A549 (cell line): ENCODE data around the gene KANSL1. TPM values are rescaled to one million over a fixed set of nuclear protein-coding genes. Genes with fewer than 3 reads are reported as not detected.

Experiments
- ATAC-seq, 2 experiments: fragments of 200-7000 bp in 1 of 2; fragments of >200 bp in 1 of 2; cut with Nextera tagmentation in 1 of 2; cut with Tn5 transposase in 1 of 2; 3 replicates each; pipeline versions ENCODE4 v1.8.0 to v1.9.1; 2018 to 2020; ENCODE audit warnings: mild to moderate bottlenecking in 1 of 2, moderate library complexity in 1 of 2
- CTCF ChIA-PET: fragments of 300-600 bp; sonication (Branson Sonifier 250); formaldehyde crosslinking; extraction: SDS; loops from one replicate; lab custom pipeline; 2021; ENCODE audit warnings: antibody characterized with exemption, inconsistent platforms; lab: Yijun Ruan, JAX
- POLR2A ChIA-PET: fragments of 350-600 bp; formaldehyde crosslinking; extraction: SDS; loops from one replicate; lab custom pipeline; 2021; ENCODE audit warnings: antibody characterized with exemption, inconsistent platforms; lab: Yijun Ruan, JAX
- DNase-seq, 2 experiments: peaks; one replicate each; pipeline versions ENCODE4 v3.0.0 to v3.0.0-alpha.2; 2011 to 2016; ENCODE audit warnings: low read depth in 1 of 2, low spot score in 1 of 2
- FAIRE-seq: peaks from 2 replicates; lab custom pipeline; 2011; peaks lifted over from hg19 to GRCh38; lab: Jason Lieb, UNC
- H3K27ac ChIP-seq, 2 experiments: fragments of >200 bp; sonication (Bioruptor Twin); formaldehyde crosslinking; 3 replicates each; pipeline ENCODE4 v1.5.1; 2016 to 2017
- H3K4me1 ChIP-seq: fragments of >200 bp; sonication (Bioruptor Twin); formaldehyde crosslinking; 3 replicates; pipeline ENCODE4 v1.6.1; 2016
- H3K4me2 ChIP-seq: fragments of >200 bp; sonication (Bioruptor Twin); formaldehyde crosslinking; 3 replicates; pipeline ENCODE4 v1.6.1; 2016
- H3K4me3 ChIP-seq: fragments of >200 bp; sonication (Bioruptor Twin); formaldehyde crosslinking; 3 replicates; pipeline ENCODE4 v1.5.1; 2016
- H3K9me3 ChIP-seq: fragments of >200 bp; sonication (Bioruptor Twin); formaldehyde crosslinking; 3 replicates; pipeline ENCODE4 v1.6.1; 2016
- CBX2 ChIP-seq: fragments of 200-600 bp; sonication (generic); IDR thresholded peaks from 2 replicates; pipeline ENCODE4 v1.6.1; 2016; ENCODE audit warnings: low read depth, mild to moderate bottlenecking, borderline replicate concordance
- CEBPB ChIP-seq, 2 experiments: fragments of >200 bp in 1 of 2; sonication (Bioruptor Twin) in 1 of 2; formaldehyde crosslinking in 1 of 2; IDR thresholded peaks; 2 replicates each; pipeline ENCODE4 v1.6.1; 2012 to 2016
- CHD4 ChIP-seq: fragments of 200-600 bp; sonication (generic); IDR thresholded peaks from 2 replicates; pipeline ENCODE4 v1.6.1; 2016; ENCODE audit warnings: antibody characterized with exemption, mild to moderate bottlenecking, borderline replicate concordance
- EHMT2 ChIP-seq: fragments of 200-600 bp; sonication (generic); IDR thresholded peaks from 2 replicates; pipeline ENCODE4 v1.6.1; 2016; ENCODE audit warnings: antibody characterized with exemption, low read depth, mild to moderate bottlenecking, moderate library complexity
- FOSL2 ChIP-seq, 2 experiments: fragments of 450-650 bp in 1 of 2; fragments of >200 bp in 1 of 2; sonication (Bioruptor Twin) in 1 of 2; formaldehyde crosslinking; IDR thresholded peaks; 2 replicates each; pipeline versions ENCODE4 v1.5.0 to v1.6.1; 2016 to 2020; ENCODE audit warnings: mild to moderate bottlenecking in 1 of 2, moderate library complexity in 1 of 2
- HOXA7 ChIP-seq: fragments of 250-450 bp; sonication (Bioruptor Pico); IDR thresholded peaks from 2 replicates; pipeline ENCODE4 v1.5.0; 2020; ENCODE audit warnings: mild to moderate bottlenecking, moderate library complexity
- JUN ChIP-seq, 2 experiments: fragments of >200 bp; sonication (Bioruptor Twin); formaldehyde crosslinking; IDR thresholded peaks; 2 replicates in 1 of 2; 3 replicates in 1 of 2; pipeline ENCODE4 v1.6.1; 2016 to 2017
- JUNB ChIP-seq: fragments of >200 bp; sonication (Bioruptor Twin); formaldehyde crosslinking; IDR thresholded peaks from 2 replicates; pipeline ENCODE4 v1.6.1; 2016
- POLR2A ChIP-seq: IDR thresholded peaks from 2 replicates; pipeline ENCODE4 v1.6.1; 2012; ENCODE audit warnings: mild to moderate bottlenecking, low read length
- SMC3 ChIP-seq: fragments of >200 bp; sonication (Bioruptor Twin); formaldehyde crosslinking; IDR thresholded peaks from 3 replicates; pipeline ENCODE4 v1.6.1; 2018; ENCODE audit warnings: inconsistent platforms
- TP53 ChIP-seq: fragments of 250-450 bp; sonication (Bioruptor Pico); IDR thresholded peaks from 2 replicates; pipeline ENCODE4 v1.5.0; 2021; ENCODE audit warnings: mild to moderate bottlenecking, moderate library complexity
- WGBS: methylation state at CpG from one replicate; pipeline ENCODE4 v1.1.6; 2017; ENCODE audit errors: missing lambda C conversion rate; 5-methylcytosine and 5-hydroxymethylcytosine counted together
- polyA plus RNA-seq, 4 experiments: library from polyadenylated mRNA; depleted of rRNA in 3 of 4; stranded (reverse); fragments of >200 nt; fragmentation: RNase III in 1 of 4; extraction: RNeasy Plus Mini Kit Qiagen cat#74134 plus additional on column Dnase treatment in 1 of 4; gene quantifications; 2 replicates in 3 of 4; 3 replicates in 1 of 4; pipeline ENCODE4 v1.2.3, GENCODE V29; 2011 to 2017
- TF ChIP-seq, protein P1 (sequence below): fragments of 250-450 bp; sonication (Bioruptor Pico); IDR thresholded peaks from 2 replicates; pipeline ENCODE4 v1.5.0; 2021; ENCODE audit warnings: mild to moderate bottlenecking, moderate library complexity, borderline replicate concordance
- TF ChIP-seq, protein P2 (sequence below): fragments of 200-600 bp; sonication (generic); IDR thresholded peaks from 2 replicates; pipeline ENCODE4 v1.6.1; 2016; ENCODE audit warnings: antibody characterized with exemption, mild to moderate bottlenecking, moderate library complexity

Gene KANSL1
- polyA plus RNA-seq, 2 of the 4 experiments (the other 2 are of a cell fraction), result 22.6 to 27.9 TPM

DNA sequence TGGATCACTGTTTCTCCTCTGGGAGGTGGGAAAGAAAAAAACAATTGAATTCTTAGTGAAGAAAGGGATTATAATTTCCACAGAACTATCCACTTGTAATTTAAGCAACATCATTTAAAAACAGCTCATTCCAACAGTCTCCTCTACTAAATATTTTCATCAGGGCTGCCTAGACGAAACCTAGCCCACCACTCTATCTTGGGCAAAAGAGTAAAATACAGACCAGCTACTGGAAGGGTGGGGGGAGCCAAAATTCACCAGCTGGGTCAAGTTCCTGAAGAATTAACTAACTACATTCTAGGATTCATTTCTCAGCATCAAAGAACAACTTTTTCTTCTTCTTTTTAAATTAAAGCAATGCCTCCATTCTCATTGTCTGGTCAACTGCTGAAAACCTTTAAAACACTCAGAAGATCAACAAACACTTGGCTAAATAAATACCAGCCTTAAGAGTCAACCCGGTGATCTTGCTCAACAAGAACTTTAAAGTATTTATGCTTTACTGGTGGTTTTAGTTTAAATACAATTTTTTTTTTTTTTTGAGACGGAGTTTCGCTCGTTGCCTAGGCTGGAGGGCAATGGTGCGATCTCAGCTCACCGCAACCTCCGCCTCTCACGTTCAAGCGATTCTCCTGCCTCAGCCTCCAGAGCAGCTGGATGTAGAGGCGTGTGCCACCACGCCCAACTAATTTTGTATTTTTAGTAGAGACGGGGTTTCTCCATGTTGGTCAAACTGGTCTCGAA is 25.2 kb downstream of the KANSL1 start:
- peak in 1 of 2 experiments; percentile 64; a peak in 3 of 6 replicates for ATAC-seq
- Histone ChIP-seq H3K4me3 (peak overlapping the region; percentile 6; the same call in 1 of the 3 replicates), H3K27ac (peak overlapping the region; percentile 47 to 51), H3K9me3 (no peaks in the 10 kb centered on the region), H3K4me2 (peak overlapping the region; percentile 66), H3K4me1 (peaks cover 54% of the 10 kb centered on the region)
- 67% methylated on average over 14 of the region's 14 CpGs for WGBS
- no peak for FAIRE-seq
- TF ChIP-seq, protein P1, sequence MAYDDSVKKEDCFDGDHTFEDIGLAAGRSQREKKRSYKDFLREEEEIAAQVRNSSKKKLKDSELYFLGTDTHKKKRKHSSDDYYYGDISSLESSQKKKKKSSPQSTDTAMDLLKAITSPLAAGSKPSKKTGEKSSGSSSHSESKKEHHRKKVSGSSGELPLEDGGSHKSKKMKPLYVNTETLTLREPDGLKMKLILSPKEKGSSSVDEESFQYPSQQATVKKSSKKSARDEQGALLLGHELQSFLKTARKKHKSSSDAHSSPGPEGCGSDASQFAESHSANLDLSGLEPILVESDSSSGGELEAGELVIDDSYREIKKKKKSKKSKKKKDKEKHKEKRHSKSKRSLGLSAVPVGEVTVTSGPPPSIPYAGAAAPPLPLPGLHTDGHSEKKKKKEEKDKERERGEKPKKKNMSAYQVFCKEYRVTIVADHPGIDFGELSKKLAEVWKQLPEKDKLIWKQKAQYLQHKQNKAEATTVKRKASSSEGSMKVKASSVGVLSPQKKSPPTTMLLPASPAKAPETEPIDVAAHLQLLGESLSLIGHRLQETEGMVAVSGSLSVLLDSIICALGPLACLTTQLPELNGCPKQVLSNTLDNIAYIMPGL, result no peak
- 0 out of 3 replicates have a peak, but pooled peaks have one; percentile 8 for TF ChIP-seq SMC3
- 0 out of 2 replicates have a peak, but pooled peaks have one; percentile 5 for TF ChIP-seq JUNB
- TF ChIP-seq JUN (IDR thresholded peaks at IDR 0.05), result peak; percentile 17 to 43; a peak in 1 of 5 replicates
- no peak for TF ChIP-seq TP53 (CRISPR knock-in tag)
- peak; percentile 40 to 80; a peak in 3 of 4 replicates for TF ChIP-seq CEBPB (IDR thresholded peaks at IDR 0.05)
- TF ChIP-seq FOSL2 (IDR thresholded peaks at IDR 0.05), result no peak
- TF ChIP-seq FOSL2 (CRISPR knock-in tag; IDR thresholded peaks at IDR 0.05), result peak; percentile 58
- peak in 1 of 2 experiments; percentile 61 for DNase-seq
- ChIA-PET POLR2A (interaction anchor here (0.6 kb wide), 1 partner anchor 100 kb away, joined by 3 read pairs; no protein-coding TSS in a partner anchor), CTCF (interaction anchor here (0.9 to 19.7 kb wide), 7 partner anchors 10 to 123 kb away, joined by 3 to 205 read pairs (median 6); partner anchors contain the start of gene KANSL1)

DNA sequence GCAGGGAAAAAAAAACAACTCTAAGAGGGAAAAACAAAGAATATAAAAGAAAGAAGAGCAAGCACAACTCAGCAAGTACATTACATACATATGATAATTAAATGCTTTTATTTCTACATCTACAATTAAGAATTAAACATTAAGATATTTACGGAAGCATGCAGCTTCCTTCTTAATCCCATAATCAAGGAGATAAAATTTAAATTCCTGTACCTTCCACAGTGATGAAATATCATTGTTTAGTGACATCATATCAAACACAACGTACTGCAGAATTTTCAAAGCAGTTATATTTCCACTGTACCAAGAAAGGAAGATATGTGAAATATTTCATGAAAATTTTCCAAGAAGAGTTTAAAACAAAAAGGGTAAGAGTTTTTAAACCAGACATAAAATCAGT is 26.0 kb downstream of the KANSL1 start:
- POLR2A ChIA-PET, result no interaction called here
- FAIRE-seq (peak; percentile 23), DNase-seq (no peak), ATAC-seq (no peak)
- WGBS, result 69% methylated on average over 2 of the region's 2 CpGs
- Histone ChIP-seq H3K9me3 (no peaks in the 10 kb centered on the region), H3K4me1 (peaks cover 62% of the 10 kb centered on the region), H3K4me3 (no peak overlapping the region), H3K4me2 (peak overlapping the region; percentile 66), H3K27ac (peak overlapping the region in 1 of 2 experiments; percentile 47; a peak in 2 of 6 replicates)
- CTCF ChIA-PET, result interaction anchor here (0.9 to 19.7 kb wide), 8 partner anchors 10 to 123 kb away, joined by 3 to 205 read pairs (median 5); partner anchors contain the start of gene KANSL1
- TF ChIP-seq EHMT2, result no peak
- TF ChIP-seq, protein P2, sequence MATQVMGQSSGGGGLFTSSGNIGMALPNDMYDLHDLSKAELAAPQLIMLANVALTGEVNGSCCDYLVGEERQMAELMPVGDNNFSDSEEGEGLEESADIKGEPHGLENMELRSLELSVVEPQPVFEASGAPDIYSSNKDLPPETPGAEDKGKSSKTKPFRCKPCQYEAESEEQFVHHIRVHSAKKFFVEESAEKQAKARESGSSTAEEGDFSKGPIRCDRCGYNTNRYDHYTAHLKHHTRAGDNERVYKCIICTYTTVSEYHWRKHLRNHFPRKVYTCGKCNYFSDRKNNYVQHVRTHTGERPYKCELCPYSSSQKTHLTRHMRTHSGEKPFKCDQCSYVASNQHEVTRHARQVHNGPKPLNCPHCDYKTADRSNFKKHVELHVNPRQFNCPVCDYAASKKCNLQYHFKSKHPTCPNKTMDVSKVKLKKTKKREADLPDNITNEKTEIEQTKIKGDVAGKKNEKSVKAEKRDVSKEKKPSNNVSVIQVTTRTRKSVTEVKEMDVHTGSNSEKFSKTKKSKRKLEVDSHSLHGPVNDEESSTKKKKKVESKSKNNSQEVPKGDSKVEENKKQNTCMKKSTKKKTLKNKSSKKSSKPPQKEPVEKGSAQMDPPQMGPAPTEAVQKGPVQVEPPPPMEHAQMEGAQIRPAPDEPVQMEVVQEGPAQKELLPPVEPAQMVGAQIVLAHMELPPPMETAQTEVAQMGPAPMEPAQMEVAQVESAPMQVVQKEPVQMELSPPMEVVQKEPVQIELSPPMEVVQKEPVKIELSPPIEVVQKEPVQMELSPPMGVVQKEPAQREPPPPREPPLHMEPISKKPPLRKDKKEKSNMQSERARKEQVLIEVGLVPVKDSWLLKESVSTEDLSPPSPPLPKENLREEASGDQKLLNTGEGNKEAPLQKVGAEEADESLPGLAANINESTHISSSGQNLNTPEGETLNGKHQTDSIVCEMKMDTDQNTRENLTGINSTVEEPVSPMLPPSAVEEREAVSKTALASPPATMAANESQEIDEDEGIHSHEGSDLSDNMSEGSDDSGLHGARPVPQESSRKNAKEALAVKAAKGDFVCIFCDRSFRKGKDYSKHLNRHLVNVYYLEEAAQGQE, result no peak
- no peak for TF ChIP-seq CHD4
- no peak for TF ChIP-seq CBX2
- TF ChIP-seq FOSL2 (IDR thresholded peaks at IDR 0.05), result no peak
- no peak for TF ChIP-seq FOSL2 (CRISPR knock-in tag; IDR thresholded peaks at IDR 0.05)
- TF ChIP-seq HOXA7 (CRISPR knock-in tag), result no peak
- TF ChIP-seq, protein P1, result no peak
- TF ChIP-seq POLR2A, result no peak
